Central memory CD8-positive, alpha-beta T cell (primary cell): ENCODE data around the gene CHD8.

ENCODE experiments used
- ATAC-seq: fragments of 150-1000 bp; cut with Tn5 transposase; replicated peaks from 2 replicates; pipeline ENCODE4 v1.10.0; 2022; ENCODE audit warnings: mild to moderate bottlenecking, moderate FRiP score, moderate number of reproducible peaks; ENCODE audit not compliant: poor library complexity, severe bottlenecking; ENCODE audit errors: extremely low read depth
- DNase-seq, 2 donors: peaks; one replicate each; pipeline ENCODE4 v3.0.0; 2021; ENCODE audit warnings: low spot score in 2 of 2
- H3K27ac Mint-ChIP-seq: one replicate; pipeline ENCODE4 v1.8.0; 2022; ENCODE audit warnings: low read depth, mild to moderate bottlenecking, moderate library complexity, mixed read lengths
- H3K27me3 Mint-ChIP-seq: one replicate; pipeline ENCODE4 v1.8.0; 2022; ENCODE audit warnings: mixed read lengths
- H3K36me3 Mint-ChIP-seq: one replicate; pipeline ENCODE4 v1.8.0; 2022; ENCODE audit warnings: mild to moderate bottlenecking, moderate library complexity, mixed read lengths; ENCODE audit not compliant: insufficient read depth
- H3K4me1 Mint-ChIP-seq: one replicate; pipeline ENCODE4 v1.8.0; 2022; ENCODE audit warnings: mixed read lengths
- H3K4me3 Mint-ChIP-seq: one replicate; pipeline ENCODE4 v1.8.0; 2022; ENCODE audit warnings: mild to moderate bottlenecking, moderate library complexity, mixed read lengths
- H3K9me3 Mint-ChIP-seq: one replicate; pipeline ENCODE4 v1.8.0; 2022; ENCODE audit warnings: mixed read lengths

Gene CHD8

GRCh38 chr14:21343035-21343794, 112.7 kb downstream of the CHD8 start:
- no peak for DNase-seq
- no peak overlapping the region for H3K4me3 Mint-ChIP-seq
- H3K27me3 Mint-ChIP-seq = peaks cover 31% of the 10 kb centered on the region
- no peaks in the 10 kb centered on the region for H3K9me3 Mint-ChIP-seq
- H3K4me1 Mint-ChIP-seq = no peaks in the 10 kb centered on the region
- H3K27ac Mint-ChIP-seq = no peak overlapping the region
- H3K36me3 Mint-ChIP-seq = peaks cover 2% of the 10 kb centered on the region
- ATAC-seq = no peak
